ENCODE data around the gene SLC25A1. TPM values are rescaled to one million over a fixed set of nuclear protein-coding genes. Genes with fewer than 3 reads are reported as not detected.

The SLC25A1 gene
- total and polyA plus RNA-seq, 2 experiments from 2014 or later = 187 to 422 TPM

DNA sequence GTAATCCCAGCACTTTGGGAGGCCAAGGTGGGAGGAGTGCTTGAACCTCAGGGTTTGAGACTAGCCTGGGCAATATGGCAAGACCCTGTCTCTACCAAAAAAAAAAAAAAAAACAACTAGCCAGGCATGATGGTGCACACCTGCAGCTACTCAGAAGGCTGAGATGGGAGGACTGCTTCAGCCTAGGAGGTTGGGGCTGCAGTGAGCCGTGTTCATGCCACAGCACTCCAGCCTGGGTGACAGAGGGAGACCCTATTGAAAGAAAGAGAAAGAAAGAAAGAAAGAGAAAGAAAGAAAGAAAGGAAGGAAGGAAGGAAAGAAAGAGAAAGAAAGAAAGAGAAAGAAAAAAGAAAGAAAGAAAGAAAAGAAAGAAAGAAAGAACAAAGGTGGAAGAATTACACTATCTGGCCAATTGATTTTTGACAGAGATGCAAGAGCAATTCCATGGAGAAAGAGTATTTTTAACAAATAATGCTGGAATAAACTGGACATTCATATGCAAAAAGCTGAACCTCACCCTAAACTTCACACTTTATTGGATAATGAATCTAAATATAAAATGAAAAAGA lies 33.9 kb upstream of the SLC25A1 start:
- Histone ChIP-seq H3K27ac (no peak overlapping the region), H3K4me3 (no peak overlapping the region), H3K36me3 (replicated peaks; ENCODE audit: insufficient read depth, low read depth) (no peaks in the 10 kb centered on the region), H3K79me2 (no peaks in the 10 kb centered on the region), H3K9me3 (ENCODE audit: low read depth) (no peaks in the 10 kb centered on the region), H2AFZ (no peak overlapping the region), H4K20me1 (ENCODE audit: insufficient read depth, poor library complexity, severe bottlenecking) (no peaks in the 10 kb centered on the region), H3K4me2 (no peak overlapping the region), H3K27me3 (no peaks in the 10 kb centered on the region), H3K9me2 (replicated peaks; ENCODE audit: insufficient read depth) (no peaks in the 10 kb centered on the region), H3K4me1 (ENCODE audit: insufficient read depth) (no peaks in the 10 kb centered on the region)
- DNase-seq (ENCODE audit: low spot score) = no peak
- TF ChIP-seq, protein P1, sequence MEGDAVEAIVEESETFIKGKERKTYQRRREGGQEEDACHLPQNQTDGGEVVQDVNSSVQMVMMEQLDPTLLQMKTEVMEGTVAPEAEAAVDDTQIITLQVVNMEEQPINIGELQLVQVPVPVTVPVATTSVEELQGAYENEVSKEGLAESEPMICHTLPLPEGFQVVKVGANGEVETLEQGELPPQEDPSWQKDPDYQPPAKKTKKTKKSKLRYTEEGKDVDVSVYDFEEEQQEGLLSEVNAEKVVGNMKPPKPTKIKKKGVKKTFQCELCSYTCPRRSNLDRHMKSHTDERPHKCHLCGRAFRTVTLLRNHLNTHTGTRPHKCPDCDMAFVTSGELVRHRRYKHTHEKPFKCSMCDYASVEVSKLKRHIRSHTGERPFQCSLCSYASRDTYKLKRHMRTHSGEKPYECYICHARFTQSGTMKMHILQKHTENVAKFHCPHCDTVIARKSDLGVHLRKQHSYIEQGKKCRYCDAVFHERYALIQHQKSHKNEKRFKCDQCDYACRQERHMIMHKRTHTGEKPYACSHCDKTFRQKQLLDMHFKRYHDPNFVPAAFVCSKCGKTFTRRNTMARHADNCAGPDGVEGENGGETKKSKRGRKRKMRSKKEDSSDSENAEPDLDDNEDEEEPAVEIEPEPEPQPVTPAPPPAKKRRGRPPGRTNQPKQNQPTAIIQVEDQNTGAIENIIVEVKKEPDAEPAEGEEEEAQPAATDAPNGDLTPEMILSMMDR (IDR thresholded peaks at IDR 0.05; ENCODE audit: poor library complexity) = no peak
- TF ChIP-seq EZH2 (IDR thresholded peaks at IDR 0.05; ENCODE audit: borderline replicate concordance) (no peak), EZH2phosphoT487 (IDR thresholded peaks at IDR 0.05; ENCODE audit: low read depth, severe bottlenecking, unreplicated experiment) (no peak)
- WGBS (ENCODE audit: low lambda C conversion rate, missing lambda C conversion rate) = 86% methylated on average over 1 of the region's 1 CpG

DNA sequence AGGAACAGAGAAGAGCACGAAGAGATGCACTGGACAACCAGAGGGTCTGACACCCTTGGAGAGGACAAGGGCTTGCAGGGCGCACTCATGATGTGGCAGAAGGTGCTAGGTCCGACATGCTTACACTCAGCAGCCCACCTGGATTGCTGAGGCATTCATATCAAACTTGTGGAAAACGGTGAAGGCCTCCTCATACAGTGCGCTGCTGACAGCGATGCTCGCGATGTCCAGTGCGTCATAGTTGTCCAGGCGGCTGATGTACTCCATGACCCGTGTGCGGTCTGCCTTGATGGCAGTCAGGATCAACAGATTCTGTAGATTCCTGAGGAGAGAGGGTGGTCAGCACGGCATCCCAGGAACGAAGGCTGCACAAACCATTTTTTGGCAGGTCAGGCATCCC lies 31.7 kb upstream of the SLC25A1 start:
- H3K9me3 ChIP-seq (ENCODE audit: low read depth) = no peaks in the 10 kb centered on the region
- no peak overlapping the region for H3K4me2 ChIP-seq
- no peaks in the 10 kb centered on the region for H3K79me2 ChIP-seq
- DNase-seq (ENCODE audit: low spot score) = no peak
- H3K9me2 ChIP-seq (replicated peaks; ENCODE audit: insufficient read depth) = no peaks in the 10 kb centered on the region
- no peaks in the 10 kb centered on the region for H3K36me3 ChIP-seq (replicated peaks; ENCODE audit: insufficient read depth, low read depth)
- H3K4me1 ChIP-seq (ENCODE audit: insufficient read depth) = no peaks in the 10 kb centered on the region
- H3K4me3 ChIP-seq = no peak overlapping the region
- H4K20me1 ChIP-seq (ENCODE audit: insufficient read depth, poor library complexity, severe bottlenecking) = no peaks in the 10 kb centered on the region
- H3K27me3 ChIP-seq = no peaks in the 10 kb centered on the region
- no peak overlapping the region for H3K27ac ChIP-seq
- no peak for TF ChIP-seq EZH2phosphoT487 (IDR thresholded peaks at IDR 0.05; ENCODE audit: low read depth, severe bottlenecking, unreplicated experiment)
- no peak for TF ChIP-seq EZH2 (IDR thresholded peaks at IDR 0.05; ENCODE audit: borderline replicate concordance)
- TF ChIP-seq, protein P1 (IDR thresholded peaks at IDR 0.05; ENCODE audit: poor library complexity) = no peak
- H2AFZ ChIP-seq = no peak overlapping the region
- 95% methylated on average over 14 of the region's 14 CpGs for WGBS (ENCODE audit: low lambda C conversion rate, missing lambda C conversion rate)

DNA sequence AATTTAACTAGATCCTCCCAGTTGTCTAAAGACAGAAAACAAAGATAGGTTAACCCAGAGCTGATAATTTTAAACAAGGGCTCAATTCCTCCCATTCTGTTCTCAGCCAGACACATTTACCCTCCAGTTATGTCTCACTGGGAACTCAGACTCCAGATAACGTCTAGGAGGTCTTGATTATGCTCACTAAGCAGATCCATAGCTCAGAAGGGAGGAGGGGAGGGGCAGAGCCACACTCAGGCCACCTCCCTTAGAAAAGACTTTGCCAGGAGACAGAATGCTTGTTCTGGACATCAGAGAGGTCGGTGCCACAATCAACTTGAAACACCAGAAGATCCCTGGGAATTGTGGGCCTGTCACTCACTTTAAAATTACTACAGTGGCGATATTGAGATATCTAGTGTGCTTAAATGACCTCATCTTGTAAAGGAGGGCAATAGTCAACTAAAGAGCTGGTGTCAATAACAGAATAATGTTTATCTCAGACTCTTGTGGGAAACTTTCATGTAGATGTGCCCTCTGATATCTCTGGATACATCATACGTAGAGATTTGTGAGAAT lies 29.8 kb upstream of the SLC25A1 start:
- no peaks in the 10 kb centered on the region for H3K4me1 ChIP-seq (ENCODE audit: insufficient read depth)
- no peaks in the 10 kb centered on the region for H3K79me2 ChIP-seq
- H3K4me2 ChIP-seq = no peak overlapping the region
- no peak overlapping the region for H3K27ac ChIP-seq
- no peaks in the 10 kb centered on the region for H4K20me1 ChIP-seq (ENCODE audit: insufficient read depth, poor library complexity, severe bottlenecking)
- no peak for DNase-seq (ENCODE audit: low spot score)
- 75% methylated on average over 4 of the region's 4 CpGs for WGBS (ENCODE audit: low lambda C conversion rate, missing lambda C conversion rate)
- H2AFZ ChIP-seq = no peak overlapping the region
- H3K36me3 ChIP-seq (replicated peaks; ENCODE audit: insufficient read depth, low read depth) = no peaks in the 10 kb centered on the region
- H3K9me3 ChIP-seq (ENCODE audit: low read depth) = no peaks in the 10 kb centered on the region
- H3K4me3 ChIP-seq = no peak overlapping the region
- H3K9me2 ChIP-seq (replicated peaks; ENCODE audit: insufficient read depth) = no peaks in the 10 kb centered on the region
- TF ChIP-seq, protein P1 (IDR thresholded peaks at IDR 0.05; ENCODE audit: poor library complexity) = no peak
- no peak for TF ChIP-seq EZH2 (IDR thresholded peaks at IDR 0.05; ENCODE audit: borderline replicate concordance)
- TF ChIP-seq EZH2phosphoT487 (IDR thresholded peaks at IDR 0.05; ENCODE audit: low read depth, severe bottlenecking, unreplicated experiment) = no peak
- H3K27me3 ChIP-seq = no peaks in the 10 kb centered on the region
